ENCODE results near the gene ARHGAP22.

DNA sequence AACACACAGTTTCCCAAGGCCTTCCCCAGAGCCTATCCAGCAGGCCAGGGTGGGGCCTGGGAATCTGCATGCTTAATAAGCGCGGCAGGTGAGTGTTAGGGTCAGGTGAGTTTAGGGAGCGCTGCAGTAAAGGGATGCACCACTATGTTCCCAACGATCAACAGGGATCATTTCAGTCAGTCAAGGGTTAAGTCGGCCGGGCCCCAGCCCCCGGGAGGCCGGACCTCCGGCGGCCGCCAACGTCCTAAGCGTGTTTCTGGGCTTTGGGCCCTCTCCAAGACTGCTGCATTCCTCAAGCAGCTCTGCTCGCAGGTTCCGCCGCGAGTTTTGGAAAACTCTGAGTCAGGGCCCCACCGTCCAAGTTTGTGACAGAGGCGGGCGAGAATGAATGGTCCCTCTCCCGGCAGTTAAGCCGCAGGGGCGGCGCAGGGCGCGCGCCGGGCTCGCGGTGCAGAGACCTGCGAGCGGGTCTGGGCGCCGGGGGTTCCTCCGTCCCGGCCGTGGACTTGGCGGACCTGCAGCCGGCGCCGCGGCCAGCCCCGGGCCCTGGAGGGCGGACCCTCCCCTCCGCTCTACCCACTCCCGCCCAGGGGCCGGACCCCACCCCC lies 81.6 kb downstream of the ARHGAP22 start:
- TF ChIP-seq, protein P1, sequence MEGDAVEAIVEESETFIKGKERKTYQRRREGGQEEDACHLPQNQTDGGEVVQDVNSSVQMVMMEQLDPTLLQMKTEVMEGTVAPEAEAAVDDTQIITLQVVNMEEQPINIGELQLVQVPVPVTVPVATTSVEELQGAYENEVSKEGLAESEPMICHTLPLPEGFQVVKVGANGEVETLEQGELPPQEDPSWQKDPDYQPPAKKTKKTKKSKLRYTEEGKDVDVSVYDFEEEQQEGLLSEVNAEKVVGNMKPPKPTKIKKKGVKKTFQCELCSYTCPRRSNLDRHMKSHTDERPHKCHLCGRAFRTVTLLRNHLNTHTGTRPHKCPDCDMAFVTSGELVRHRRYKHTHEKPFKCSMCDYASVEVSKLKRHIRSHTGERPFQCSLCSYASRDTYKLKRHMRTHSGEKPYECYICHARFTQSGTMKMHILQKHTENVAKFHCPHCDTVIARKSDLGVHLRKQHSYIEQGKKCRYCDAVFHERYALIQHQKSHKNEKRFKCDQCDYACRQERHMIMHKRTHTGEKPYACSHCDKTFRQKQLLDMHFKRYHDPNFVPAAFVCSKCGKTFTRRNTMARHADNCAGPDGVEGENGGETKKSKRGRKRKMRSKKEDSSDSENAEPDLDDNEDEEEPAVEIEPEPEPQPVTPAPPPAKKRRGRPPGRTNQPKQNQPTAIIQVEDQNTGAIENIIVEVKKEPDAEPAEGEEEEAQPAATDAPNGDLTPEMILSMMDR (IDR thresholded peaks at IDR 0.05): no peak
- no peak for TF ChIP-seq POLR2AphosphoS5 (IDR thresholded peaks at IDR 0.05)
- TF ChIP-seq EP300 (IDR thresholded peaks at IDR 0.05): no peak

Data from upper lobe of left lung (tissue), 4 donors.